Measurements from ENCODE around the gene RASSF5. TPM values are rescaled to one million over a fixed set of nuclear protein-coding genes. Genes with fewer than 3 reads are reported as not detected.

The RASSF5 gene
- total RNA-seq, 1 experiment from 2014 or later = 6.1 TPM

DNA sequence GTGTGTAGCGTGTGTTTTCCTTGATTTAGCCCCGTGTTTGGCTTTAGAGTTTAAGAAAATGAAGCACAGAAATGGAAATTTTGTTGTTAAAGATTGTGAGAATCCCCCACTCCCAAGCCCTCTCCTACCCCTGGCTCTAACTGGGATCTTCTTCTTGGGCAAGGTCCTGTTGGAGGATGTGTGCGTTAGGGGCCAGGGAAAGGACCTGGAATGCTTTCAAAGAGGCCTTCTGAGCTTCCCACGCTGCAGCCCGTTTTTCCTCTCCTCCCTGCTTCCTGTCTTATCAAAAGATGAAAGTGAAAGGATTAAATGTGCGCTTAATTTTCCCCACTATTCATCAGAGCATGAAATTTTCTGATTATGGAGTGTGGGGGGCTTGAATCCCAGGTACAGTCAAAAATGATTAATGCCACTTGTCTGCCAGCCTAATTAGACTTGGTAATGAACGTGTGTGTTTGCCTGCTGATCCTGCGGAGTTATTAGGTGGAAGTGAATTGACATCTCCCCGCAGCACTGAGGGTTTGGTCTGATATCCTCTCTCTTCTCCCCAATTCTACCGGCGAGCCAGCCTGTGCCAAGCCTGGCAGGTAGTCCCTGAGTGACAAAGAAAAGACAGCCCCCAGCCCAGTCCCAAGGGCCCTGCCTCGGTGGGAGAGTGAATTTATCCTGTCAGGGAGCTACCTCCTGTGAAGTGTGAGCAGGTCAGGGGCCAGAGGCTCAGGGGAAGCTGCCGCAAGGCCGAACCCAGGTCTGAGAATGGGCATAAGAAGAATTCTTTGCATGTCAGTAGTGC lies 4.9 kb downstream of the RASSF5 start:
- no peak for DNase-seq
- no peak overlapping the region for H3K27ac Mint-ChIP-seq (ENCODE audit: unreplicated experiment)
- intact Hi-C loops (cut with micrococcal nuclease; ENCODE audit: unreplicated experiment) = no loop called here
- H3K36me3 Mint-ChIP-seq (ENCODE audit: insufficient read depth, unreplicated experiment) = peaks cover 14% of the 10 kb centered on the region
- H3K27me3 Mint-ChIP-seq (ENCODE audit: unreplicated experiment) = peaks cover 18% of the 10 kb centered on the region
- H3K4me3 Mint-ChIP-seq (ENCODE audit: low read depth, unreplicated experiment) = no peak overlapping the region
- CTCF ChIA-PET = interaction anchor here (0.7 to 1.6 kb wide), 2 partner anchors 10 to 32 kb away, joined by 3 read pairs; no protein-coding TSS in a partner anchor
- TF ChIP-seq, protein P1, sequence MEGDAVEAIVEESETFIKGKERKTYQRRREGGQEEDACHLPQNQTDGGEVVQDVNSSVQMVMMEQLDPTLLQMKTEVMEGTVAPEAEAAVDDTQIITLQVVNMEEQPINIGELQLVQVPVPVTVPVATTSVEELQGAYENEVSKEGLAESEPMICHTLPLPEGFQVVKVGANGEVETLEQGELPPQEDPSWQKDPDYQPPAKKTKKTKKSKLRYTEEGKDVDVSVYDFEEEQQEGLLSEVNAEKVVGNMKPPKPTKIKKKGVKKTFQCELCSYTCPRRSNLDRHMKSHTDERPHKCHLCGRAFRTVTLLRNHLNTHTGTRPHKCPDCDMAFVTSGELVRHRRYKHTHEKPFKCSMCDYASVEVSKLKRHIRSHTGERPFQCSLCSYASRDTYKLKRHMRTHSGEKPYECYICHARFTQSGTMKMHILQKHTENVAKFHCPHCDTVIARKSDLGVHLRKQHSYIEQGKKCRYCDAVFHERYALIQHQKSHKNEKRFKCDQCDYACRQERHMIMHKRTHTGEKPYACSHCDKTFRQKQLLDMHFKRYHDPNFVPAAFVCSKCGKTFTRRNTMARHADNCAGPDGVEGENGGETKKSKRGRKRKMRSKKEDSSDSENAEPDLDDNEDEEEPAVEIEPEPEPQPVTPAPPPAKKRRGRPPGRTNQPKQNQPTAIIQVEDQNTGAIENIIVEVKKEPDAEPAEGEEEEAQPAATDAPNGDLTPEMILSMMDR (IDR thresholded peaks at IDR 0.05; ENCODE audit: unreplicated experiment) = no peak
- no TSS peak for BruUV-seq (replicated peaks)
- H3K4me1 Mint-ChIP-seq (ENCODE audit: low read depth, unreplicated experiment) = peaks cover 65% of the 10 kb centered on the region
- no peaks in the 10 kb centered on the region for H3K9me3 Mint-ChIP-seq (ENCODE audit: low read depth, unreplicated experiment)

DNA sequence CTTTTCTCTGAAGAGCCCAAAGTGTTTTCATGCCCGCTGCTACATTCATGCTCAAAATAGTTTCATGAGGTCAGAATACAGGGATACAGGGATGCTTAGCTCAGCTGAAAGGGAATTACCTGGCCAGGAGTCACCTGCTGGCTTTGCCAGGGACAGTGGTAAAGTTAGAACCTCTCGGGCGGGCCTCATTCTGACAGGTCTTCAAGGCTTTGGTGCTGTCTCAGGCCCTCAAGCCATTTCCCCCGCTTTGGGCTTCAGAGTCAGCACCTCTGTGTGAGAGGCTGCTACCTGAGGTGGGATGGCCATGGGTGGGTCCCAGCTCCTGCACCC lies 5.5 kb downstream of the RASSF5 start:
- Mint-ChIP-seq H3K4me3 (ENCODE audit: low read depth, unreplicated experiment) (peak overlapping the region; percentile 30), H3K4me1 (ENCODE audit: low read depth, unreplicated experiment) (peaks cover 65% of the 10 kb centered on the region), H3K9me3 (ENCODE audit: low read depth, unreplicated experiment) (no peaks in the 10 kb centered on the region), H3K27me3 (ENCODE audit: unreplicated experiment) (peaks cover 18% of the 10 kb centered on the region), H3K36me3 (ENCODE audit: insufficient read depth, unreplicated experiment) (peaks cover 9% of the 10 kb centered on the region), H3K27ac (ENCODE audit: unreplicated experiment) (no peak overlapping the region)
- CTCF ChIA-PET = interaction anchor here (0.7 to 1.6 kb wide), 2 partner anchors 10 to 32 kb away, joined by 3 read pairs; no protein-coding TSS in a partner anchor
- intact Hi-C loops (cut with micrococcal nuclease; ENCODE audit: unreplicated experiment) = no loop called here
- DNase-seq = no peak
- TF ChIP-seq, protein P1 (IDR thresholded peaks at IDR 0.05; ENCODE audit: unreplicated experiment) = no peak
- no TSS peak for BruUV-seq (replicated peaks)

DNA sequence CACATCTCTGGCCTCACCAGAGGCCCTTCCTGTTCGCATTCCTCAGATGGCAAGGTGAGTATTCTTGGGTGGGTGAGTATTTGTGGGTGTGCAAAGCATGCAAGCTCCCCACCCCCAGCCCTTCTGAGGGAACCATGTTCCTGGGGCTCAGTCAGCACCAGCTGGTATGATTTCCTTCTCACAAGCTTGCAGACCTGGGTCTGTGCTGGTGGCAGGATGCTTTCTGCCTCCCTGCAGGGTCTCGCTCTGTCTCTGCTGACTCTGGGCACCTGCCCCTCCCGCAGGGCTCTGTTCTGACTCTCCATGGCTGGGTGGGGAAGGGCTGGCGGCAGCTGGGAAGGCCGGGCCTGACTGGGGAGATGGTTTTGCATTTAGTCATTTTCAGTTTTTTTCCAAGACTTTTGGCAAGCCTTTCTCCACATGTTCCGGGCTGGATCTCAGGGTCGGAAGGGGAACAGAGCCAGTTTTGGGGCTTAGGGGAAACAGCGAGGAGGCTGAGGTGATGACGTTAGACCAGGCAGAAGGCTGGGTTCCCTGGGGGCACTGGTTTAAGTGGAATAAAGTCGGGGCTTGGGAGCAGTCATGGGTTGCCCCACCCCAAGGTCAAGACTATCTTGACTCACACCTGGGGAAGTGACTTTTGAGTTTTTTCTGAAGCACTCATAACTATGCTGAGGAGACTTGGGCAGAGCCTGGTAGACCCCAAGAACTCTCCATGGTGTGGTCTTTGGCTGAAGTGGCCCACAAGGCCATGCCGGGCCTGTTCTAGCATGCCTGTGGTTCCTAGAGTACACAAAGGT lies 6.2 kb downstream of the RASSF5 start:
- Mint-ChIP-seq H3K27ac (ENCODE audit: unreplicated experiment) (no peak overlapping the region), H3K4me1 (ENCODE audit: low read depth, unreplicated experiment) (peaks cover 62% of the 10 kb centered on the region), H3K36me3 (ENCODE audit: insufficient read depth, unreplicated experiment) (peaks cover 5% of the 10 kb centered on the region), H3K4me3 (ENCODE audit: low read depth, unreplicated experiment) (peak overlapping the region; percentile 30), H3K27me3 (ENCODE audit: unreplicated experiment) (peaks cover 11% of the 10 kb centered on the region), H3K9me3 (ENCODE audit: low read depth, unreplicated experiment) (no peaks in the 10 kb centered on the region)
- BruUV-seq (replicated peaks) = no TSS peak
- TF ChIP-seq, protein P1 (IDR thresholded peaks at IDR 0.05; ENCODE audit: unreplicated experiment) = no peak
- intact Hi-C loops (cut with micrococcal nuclease; ENCODE audit: unreplicated experiment) = no loop called here
- CTCF ChIA-PET = interaction anchor here (1.6 kb wide), 1 partner anchor 9 kb away, joined by 3 read pairs; no protein-coding TSS in a partner anchor
- DNase-seq = peak; percentile 50

DNA sequence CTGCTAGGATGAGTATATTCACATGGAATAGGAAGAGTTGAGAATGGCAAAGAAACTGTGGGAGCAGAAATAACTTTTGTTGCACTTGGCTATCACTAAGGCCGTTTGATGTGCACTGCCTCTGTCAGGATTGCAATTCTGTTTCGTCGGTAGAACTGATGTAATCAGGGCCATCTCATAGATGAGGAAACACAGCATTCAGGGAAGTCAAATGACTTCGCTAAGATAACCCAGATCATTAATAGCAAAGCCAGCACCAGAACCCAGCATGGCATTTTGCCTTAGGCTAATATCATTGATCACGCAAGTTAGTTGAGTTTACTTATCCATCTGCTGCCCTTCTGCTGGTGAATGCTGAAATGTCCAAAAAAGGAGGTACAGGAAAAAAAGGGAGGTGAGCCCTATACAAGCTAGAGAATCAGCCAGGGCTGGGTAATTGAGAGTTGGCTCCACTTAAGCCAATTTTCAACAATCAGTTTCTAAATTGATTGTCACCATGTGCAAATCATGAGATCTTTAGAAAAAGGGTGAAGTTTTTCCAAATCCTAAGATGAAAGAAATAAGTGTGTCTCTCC lies 7.6 kb downstream of the RASSF5 start:
- TF ChIP-seq, protein P1 (IDR thresholded peaks at IDR 0.05; ENCODE audit: unreplicated experiment) = no peak
- Mint-ChIP-seq H3K9me3 (ENCODE audit: low read depth, unreplicated experiment) (no peaks in the 10 kb centered on the region), H3K4me3 (ENCODE audit: low read depth, unreplicated experiment) (no peak overlapping the region), H3K27me3 (ENCODE audit: unreplicated experiment) (no peaks in the 10 kb centered on the region), H3K4me1 (ENCODE audit: low read depth, unreplicated experiment) (peaks cover 48% of the 10 kb centered on the region), H3K27ac (ENCODE audit: unreplicated experiment) (no peak overlapping the region), H3K36me3 (ENCODE audit: insufficient read depth, unreplicated experiment) (no peaks in the 10 kb centered on the region)
- CTCF ChIA-PET = interaction anchor here (0.5 kb wide), 1 partner anchor 388 kb away, joined by 6 read pairs; no protein-coding TSS in a partner anchor
- intact Hi-C loops (cut with micrococcal nuclease; ENCODE audit: unreplicated experiment) = no loop called here
- BruUV-seq (replicated peaks) = no TSS peak
- DNase-seq = no peak

All from Calu3 (cell line).